Measurements from ENCODE around the gene ADAMTSL1. TPM values are rescaled to one million over a fixed set of nuclear protein-coding genes. Genes with fewer than 3 reads are reported as not detected.

The ADAMTSL1 gene
- polyA plus RNA-seq, 2 of the 4 experiments (the other 2 are of a cell fraction): 0.03 TPM; not detected in 1

- Histone ChIP-seq H3K27ac (no peak overlapping the region), H3K9me3 (no peaks in the 10 kb centered on the region), H3K4me1 (no peaks in the 10 kb centered on the region), H3K4me3 (no peak overlapping the region), H3K4me2 (no peak overlapping the region)
- WGBS (ENCODE audit: missing lambda C conversion rate): 28% methylated on average over 5 of the region's 5 CpGs
- TF ChIP-seq FOSL2 (IDR thresholded peaks at IDR 0.05) (no peak), FOSL2 (CRISPR knock-in tag; IDR thresholded peaks at IDR 0.05) (no peak), CEBPB (IDR thresholded peaks at IDR 0.05) (no peak), HEYL (CRISPR knock-in tag; IDR thresholded peaks at IDR 0.05) (no peak), ELK1 (IDR thresholded peaks at IDR 0.05; ENCODE audit: low read depth, low read length) (no peak)
- ChIA-PET CTCF (interaction anchor here (1.8 kb wide), 1 partner anchor 9 kb away, joined by 4 read pairs; no protein-coding TSS in a partner anchor), POLR2A (no interaction called here)
- no peak for DNase-seq (ENCODE audit: low read depth in 1 of 2, low spot score in 1 of 2)
- FAIRE-seq: no peak
- ATAC-seq: no peak
Observed at GRCh38 chr9:18795947-18796671, 322.2 kb downstream of the ADAMTSL1 start.

- ATAC-seq (no peak), FAIRE-seq (no peak), DNase-seq (ENCODE audit: low read depth in 1 of 2, low spot score in 1 of 2) (no peak)
- Histone ChIP-seq H3K4me1 (no peaks in the 10 kb centered on the region), H3K4me2 (no peak overlapping the region), H3K27ac (no peak overlapping the region), H3K9me3 (no peaks in the 10 kb centered on the region), H3K4me3 (no peak overlapping the region)
- WGBS (ENCODE audit: missing lambda C conversion rate): 4% methylated on average over 3 of the region's 3 CpGs
- TF ChIP-seq HES2 (IDR thresholded peaks at IDR 0.05): no peak
- no peak for TF ChIP-seq RAD21 (conservative IDR thresholded peaks at IDR 0.05 in 1 of 2, IDR thresholded peaks at IDR 0.05 in 1 of 2)
- TF ChIP-seq MYC (IDR thresholded peaks at IDR 0.05; ENCODE audit: borderline replicate concordance, low read length): no peak
- POLR2A ChIA-PET: no interaction called here
- CTCF ChIA-PET: interaction anchor here (0.7 to 1.8 kb wide), 3 partner anchors 9 to 369 kb away, joined by 3 to 5 read pairs (median 4); no protein-coding TSS in a partner anchor
Observed at GRCh38 chr9:18796696-18797270, 322.8 kb downstream of the ADAMTSL1 start.

- POLR2A ChIA-PET: no interaction called here
Observed at GRCh38 chr9:18798106-18798505, 324.2 kb downstream of the ADAMTSL1 start.

GRCh38 chr9:18798508-18799290 lies 324.7 kb downstream of the ADAMTSL1 start:
- DNase-seq (ENCODE audit: low read depth in 1 of 2, low spot score in 1 of 2) (no peak), FAIRE-seq (no peak), ATAC-seq (no peak)
- H3K9me3 ChIP-seq: no peaks in the 10 kb centered on the region
- ChIA-PET POLR2A (no interaction called here), CTCF (no interaction called here)
- H3K27ac ChIP-seq: no peak overlapping the region
- no peak overlapping the region for H3K4me3 ChIP-seq
- no peak overlapping the region for H3K4me2 ChIP-seq
- no peak for TF ChIP-seq HOXB13 (CRISPR knock-in tag; IDR thresholded peaks at IDR 0.05; ENCODE audit: low read depth)
- no peak for TF ChIP-seq CHD2 (IDR thresholded peaks at IDR 0.05; ENCODE audit: low read length, partially characterized antibody)
- no peak for TF ChIP-seq NR3C1 (IDR thresholded peaks at IDR 0.05)
- no peak for TF ChIP-seq RARB (CRISPR knock-in tag; IDR thresholded peaks at IDR 0.05)
- TF ChIP-seq CHD4 (IDR thresholded peaks at IDR 0.05; ENCODE audit: borderline replicate concordance): no peak
- TF ChIP-seq ZNF302 (CRISPR knock-in tag; IDR thresholded peaks at IDR 0.05): no peak
- no peak for TF ChIP-seq RCOR1 (IDR thresholded peaks at IDR 0.05; ENCODE audit: low read depth, low read length)
- no peak for TF ChIP-seq FOSL2 (IDR thresholded peaks at IDR 0.05)
- no peak for TF ChIP-seq FOSL2 (CRISPR knock-in tag; IDR thresholded peaks at IDR 0.05)
- no peak for TF ChIP-seq JUN (IDR thresholded peaks at IDR 0.05)
- H3K4me1 ChIP-seq: no peaks in the 10 kb centered on the region
- WGBS (ENCODE audit: missing lambda C conversion rate): 4% methylated on average over 5 of the region's 5 CpGs

More at GRCh38 chr9:18798106-18798505, 324.2 kb downstream of the ADAMTSL1 start:
- Histone ChIP-seq H3K4me1 (no peaks in the 10 kb centered on the region), H3K9me3 (no peaks in the 10 kb centered on the region), H3K4me2 (no peak overlapping the region), H3K27ac (no peak overlapping the region), H3K4me3 (no peak overlapping the region)
- TF ChIP-seq JUNB (IDR thresholded peaks at IDR 0.05): no peak
- WGBS (ENCODE audit: missing lambda C conversion rate): 0% methylated on average over 1 of the region's 1 CpG
- DNase-seq (ENCODE audit: low read depth in 1 of 2, low spot score in 1 of 2) (no peak), FAIRE-seq (no peak), ATAC-seq (no peak)
- CTCF ChIA-PET: no interaction called here
